ENCODE measurements around the gene KCNIP4.
"Not testable (repeated sequence)": the region's sequence is repeated elsewhere in the genome, so short reads cannot be mapped to it uniquely, and the experiment has no call there.

KCNIP4 gene

GRCh38 chr4:20870436-20870835 is 1078.1 kb downstream of the KCNIP4 start:
- DNase-seq (ENCODE audit: low read depth, low spot score): no peak

- no peak for DNase-seq (ENCODE audit: low read depth, low spot score)
These were observed 1080.5 kb downstream of the KCNIP4 start for GRCh38 chr4:20868108-20868507.

GRCh38 chr4:20860878-20861277 is 1087.7 kb downstream of the KCNIP4 start:
- no peak for DNase-seq (ENCODE audit: low read depth, low spot score)

GRCh38 chr4:20859097-20859781 is 1089.3 kb downstream of the KCNIP4 start:
- no peak for DNase-seq (ENCODE audit: low read depth, low spot score)

- no peak for DNase-seq (ENCODE audit: low read depth, low spot score)
These were observed 1091.5 kb downstream of the KCNIP4 start for GRCh38 chr4:20857081-20857480.

GRCh38 chr4:20847124-20847747 is 1101.3 kb downstream of the KCNIP4 start:
- no peak for DNase-seq (ENCODE audit: low read depth, low spot score)

- DNase-seq (ENCODE audit: low read depth, low spot score): no peak
These were observed 1104.3 kb downstream of the KCNIP4 start for GRCh38 chr4:20844311-20844710.

GRCh38 chr4:20840648-20841190 is 1107.9 kb downstream of the KCNIP4 start:
- no peak for DNase-seq (ENCODE audit: low read depth, low spot score)

- DNase-seq (ENCODE audit: low read depth, low spot score): no peak
These were observed 1108.6 kb downstream of the KCNIP4 start for GRCh38 chr4:20839957-20840356.

GRCh38 chr4:20838476-20838875 is 1110.1 kb downstream of the KCNIP4 start:
- DNase-seq (ENCODE audit: low read depth, low spot score): no peak

GRCh38 chr4:20832826-20833225 is 1115.7 kb downstream of the KCNIP4 start:
- no peak for DNase-seq (ENCODE audit: low read depth, low spot score)

GRCh38 chr4:20831746-20832145 is 1116.8 kb downstream of the KCNIP4 start:
- no peak for DNase-seq (ENCODE audit: low read depth, low spot score)

GRCh38 chr4:20829617-20830357 is 1118.8 kb downstream of the KCNIP4 start:
- DNase-seq (ENCODE audit: low read depth, low spot score): no peak

- DNase-seq (ENCODE audit: low read depth, low spot score): no peak
These were observed 1123.1 kb downstream of the KCNIP4 start for GRCh38 chr4:20825505-20825904.

- no peak for DNase-seq (ENCODE audit: low read depth, low spot score)
These were observed 1132.3 kb downstream of the KCNIP4 start for GRCh38 chr4:20816287-20816686.

- no peak for DNase-seq (ENCODE audit: low read depth, low spot score)
These were observed 1134.9 kb downstream of the KCNIP4 start for GRCh38 chr4:20813700-20814099.

- no peak for DNase-seq (ENCODE audit: low read depth, low spot score)
These were observed 1138.8 kb downstream of the KCNIP4 start for GRCh38 chr4:20809812-20810211.

GRCh38 chr4:20805716-20806115 is 1142.9 kb downstream of the KCNIP4 start:
- DNase-seq (ENCODE audit: low read depth, low spot score): no peak

GRCh38 chr4:20787940-20788665 is 1160.5 kb downstream of the KCNIP4 start:
- DNase-seq (ENCODE audit: low read depth, low spot score): no peak

- not testable (repeated sequence) for DNase-seq (ENCODE audit: low read depth, low spot score)
These were observed 1165.4 kb downstream of the KCNIP4 start for GRCh38 chr4:20783134-20783533.

GRCh38 chr4:20778896-20779295 is 1169.7 kb downstream of the KCNIP4 start:
- DNase-seq (ENCODE audit: low read depth, low spot score): no peak
